Measurements from ENCODE around the gene GRIK5.
"Not testable (repeated sequence)": the region's sequence is repeated elsewhere in the genome, so short reads cannot be mapped to it uniquely, and the experiment has no call there.

GRIK5 gene, protein sequence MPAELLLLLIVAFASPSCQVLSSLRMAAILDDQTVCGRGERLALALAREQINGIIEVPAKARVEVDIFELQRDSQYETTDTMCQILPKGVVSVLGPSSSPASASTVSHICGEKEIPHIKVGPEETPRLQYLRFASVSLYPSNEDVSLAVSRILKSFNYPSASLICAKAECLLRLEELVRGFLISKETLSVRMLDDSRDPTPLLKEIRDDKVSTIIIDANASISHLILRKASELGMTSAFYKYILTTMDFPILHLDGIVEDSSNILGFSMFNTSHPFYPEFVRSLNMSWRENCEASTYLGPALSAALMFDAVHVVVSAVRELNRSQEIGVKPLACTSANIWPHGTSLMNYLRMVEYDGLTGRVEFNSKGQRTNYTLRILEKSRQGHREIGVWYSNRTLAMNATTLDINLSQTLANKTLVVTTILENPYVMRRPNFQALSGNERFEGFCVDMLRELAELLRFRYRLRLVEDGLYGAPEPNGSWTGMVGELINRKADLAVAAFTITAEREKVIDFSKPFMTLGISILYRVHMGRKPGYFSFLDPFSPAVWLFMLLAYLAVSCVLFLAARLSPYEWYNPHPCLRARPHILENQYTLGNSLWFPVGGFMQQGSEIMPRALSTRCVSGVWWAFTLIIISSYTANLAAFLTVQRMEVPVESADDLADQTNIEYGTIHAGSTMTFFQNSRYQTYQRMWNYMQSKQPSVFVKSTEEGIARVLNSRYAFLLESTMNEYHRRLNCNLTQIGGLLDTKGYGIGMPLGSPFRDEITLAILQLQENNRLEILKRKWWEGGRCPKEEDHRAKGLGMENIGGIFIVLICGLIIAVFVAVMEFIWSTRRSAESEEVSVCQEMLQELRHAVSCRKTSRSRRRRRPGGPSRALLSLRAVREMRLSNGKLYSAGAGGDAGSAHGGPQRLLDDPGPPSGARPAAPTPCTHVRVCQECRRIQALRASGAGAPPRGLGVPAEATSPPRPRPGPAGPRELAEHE

DNA sequence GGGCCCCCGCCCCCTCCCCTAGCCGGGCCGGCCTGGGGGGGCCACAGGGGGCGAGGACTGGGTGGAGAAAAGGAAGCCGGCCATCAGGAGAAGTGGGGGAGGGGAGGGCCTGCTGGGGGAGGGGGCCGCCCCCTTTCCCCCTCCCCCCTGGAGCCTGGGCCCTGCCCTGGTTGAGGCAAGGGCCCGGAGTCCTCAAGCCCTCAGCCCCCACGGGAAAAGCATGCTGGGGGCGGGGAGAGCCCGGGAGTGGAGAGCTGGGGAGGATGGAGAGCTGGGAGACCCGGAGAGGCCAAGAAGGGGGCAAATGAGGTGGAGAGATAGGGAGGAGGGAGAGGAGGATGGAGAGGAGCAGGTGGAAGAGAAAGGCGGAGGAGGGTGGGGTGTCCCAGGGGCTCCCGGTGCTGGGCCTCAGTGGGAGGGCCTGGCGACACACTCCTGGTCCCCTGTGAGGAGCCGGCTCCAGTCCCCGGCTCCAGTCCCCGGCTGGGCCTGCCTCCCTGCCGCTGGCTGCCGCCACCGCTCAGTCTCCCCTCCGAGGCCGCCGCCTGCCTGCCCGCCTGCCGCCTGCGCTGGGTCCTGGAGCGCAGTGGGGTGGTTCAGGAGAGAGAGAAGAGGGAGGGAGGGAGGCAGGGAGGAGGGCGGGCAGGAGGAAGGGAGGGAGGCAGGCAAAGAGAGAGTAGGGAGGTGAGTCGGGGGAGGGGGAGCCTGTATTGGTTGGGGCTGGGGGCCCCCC is at the start of gene GRIK5:
TSS of gene GRIK5 (minus strand) at position 588 of the 733 bp plus-strand sequence. CDS start 4,436 bp downstream, outside the sequence.
- Histone ChIP-seq H3K27ac (no peak within 1 kb of the TSS), H3K4me3 (peak within 1 kb of the TSS in 1 of 7 experiments; percentile 16)

DNA sequence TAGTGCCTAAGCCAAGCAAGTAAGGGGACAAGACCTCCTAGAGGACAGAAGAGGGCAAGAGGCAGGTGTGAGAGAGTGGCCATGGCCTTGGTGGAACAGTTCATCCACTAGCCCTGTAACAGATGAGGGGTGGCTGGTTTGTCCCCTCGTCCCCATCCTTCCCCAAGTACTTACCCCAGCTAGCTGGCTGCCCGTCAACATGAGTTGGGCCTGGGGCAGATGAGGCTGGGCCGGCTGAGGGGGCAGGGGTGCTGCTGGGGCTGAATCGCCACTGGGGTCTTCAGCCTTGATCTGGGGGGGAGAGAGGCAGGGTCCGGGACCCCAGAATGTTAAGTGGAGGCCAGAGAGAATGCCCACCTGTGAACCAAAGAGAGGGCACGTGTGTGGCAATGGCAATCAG is 47.1 kb upstream of the GRIK5 start:
- H3K4me3 ChIP-seq, result no peak overlapping the region
- H3K27ac ChIP-seq, result peak overlapping the region in 1 of 21 experiments; percentile 4

DNA sequence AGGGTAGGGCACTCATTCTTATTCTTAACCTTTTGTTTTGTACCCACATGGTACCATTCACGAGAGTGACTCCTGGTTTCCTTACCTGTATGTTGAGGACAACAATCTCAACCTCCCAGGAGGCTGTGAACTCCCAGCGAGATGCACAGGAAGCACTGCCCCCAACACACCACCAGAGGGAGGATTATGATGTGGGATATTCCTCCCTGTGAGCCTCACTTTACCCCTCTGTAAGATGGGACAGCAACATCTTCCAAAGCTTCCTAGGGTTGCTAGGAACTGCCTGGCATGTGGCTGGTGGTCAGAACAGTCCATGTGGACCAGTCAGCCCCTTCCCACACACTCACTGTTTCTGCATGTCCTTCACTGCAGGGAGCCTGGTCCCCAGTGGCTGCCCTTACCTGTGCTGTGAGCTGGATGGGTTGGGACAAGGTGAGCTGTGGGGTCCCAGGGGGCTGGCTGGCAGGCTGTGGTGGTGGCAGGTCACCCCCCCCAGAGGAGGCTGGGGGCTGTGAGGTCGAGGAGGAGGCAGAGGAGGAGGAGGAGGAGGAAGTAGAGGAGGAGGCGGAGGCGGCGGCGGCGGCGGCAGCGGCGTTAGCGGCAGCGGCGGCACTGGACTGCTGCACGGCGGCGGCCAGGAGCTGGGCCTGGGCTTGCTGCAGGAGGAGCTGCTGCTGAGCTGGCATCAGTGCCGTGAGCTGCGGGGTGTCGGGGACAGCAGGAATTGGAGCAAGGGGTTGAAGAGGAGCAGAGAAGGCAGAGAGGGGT is 46.5 kb upstream of the GRIK5 start:
- no peak overlapping the region for H3K4me3 ChIP-seq
- H3K27ac ChIP-seq, result peak overlapping the region in 1 of 21 experiments; percentile 4

DNA sequence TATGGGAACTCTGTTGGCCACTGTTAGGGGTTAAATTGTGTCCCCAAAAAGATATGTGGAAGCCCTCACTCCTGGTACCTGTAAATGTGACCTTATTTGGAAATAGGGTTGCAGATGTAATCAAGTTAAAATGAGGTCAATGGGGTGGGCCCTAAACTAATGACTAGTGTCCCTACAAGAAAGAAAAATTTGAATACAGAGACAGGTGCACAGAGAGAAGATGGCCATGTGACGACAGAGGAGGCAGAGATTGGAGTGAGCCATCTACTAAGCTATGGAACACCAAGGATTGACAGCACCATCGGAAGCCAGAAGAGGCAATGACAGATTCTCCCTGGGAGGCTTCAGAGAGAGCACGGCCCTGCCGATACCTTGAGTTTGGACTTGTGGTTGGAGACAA is 45.7 kb upstream of the GRIK5 start:
- Histone ChIP-seq H3K4me3 (no peak overlapping the region), H3K27ac (peak overlapping the region in 2 of 21 experiments; percentile 12 to 69)

DNA sequence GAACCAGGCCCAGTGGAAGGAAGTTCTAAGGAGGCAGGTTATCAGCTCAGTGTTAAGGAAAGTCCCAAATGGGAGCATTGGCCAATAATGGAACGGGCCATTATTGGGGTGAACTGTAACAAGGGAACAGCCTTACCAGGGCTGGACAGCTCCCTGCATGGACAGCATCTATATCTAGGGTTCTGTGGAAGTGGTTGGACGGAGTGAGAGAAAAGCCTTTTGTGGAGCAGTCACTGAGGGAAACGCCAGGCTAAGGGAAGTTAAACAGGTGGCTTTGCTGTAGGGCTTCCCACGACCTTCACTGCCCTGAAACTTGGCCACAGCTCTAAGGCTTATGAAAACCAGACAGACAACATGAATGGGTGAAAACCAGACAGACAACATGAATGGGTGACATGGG is 45.2 kb upstream of the GRIK5 start:
- Histone ChIP-seq H3K4me3 (no peak overlapping the region), H3K27ac (peak overlapping the region in 3 of 21 experiments; percentile 12 to 78 (median 69))

DNA sequence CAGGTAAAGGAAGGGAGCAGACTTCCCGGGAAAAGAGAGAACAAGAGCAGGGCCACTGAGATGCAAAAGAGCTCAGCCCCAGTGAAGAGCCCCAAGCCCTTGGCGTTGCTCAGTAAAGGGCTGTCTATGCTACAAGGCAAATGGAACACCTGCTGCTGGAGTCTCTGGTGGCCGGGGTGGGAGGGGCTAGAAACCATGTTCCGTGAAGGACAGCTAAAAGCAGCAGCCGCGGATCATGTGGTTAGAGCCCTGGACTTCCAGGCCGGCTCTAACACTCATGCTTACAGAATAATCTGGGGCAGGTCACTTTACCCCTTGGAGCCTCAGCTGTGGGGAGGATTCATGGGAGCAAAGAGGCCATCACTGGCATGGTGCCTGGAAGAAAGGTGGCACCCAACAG is 44.4 kb upstream of the GRIK5 start:
- Histone ChIP-seq H3K27ac (peak overlapping the region in 19 of 21 experiments; percentile 7 to 82 (median 62)), H3K4me3 (no peak overlapping the region)

DNA sequence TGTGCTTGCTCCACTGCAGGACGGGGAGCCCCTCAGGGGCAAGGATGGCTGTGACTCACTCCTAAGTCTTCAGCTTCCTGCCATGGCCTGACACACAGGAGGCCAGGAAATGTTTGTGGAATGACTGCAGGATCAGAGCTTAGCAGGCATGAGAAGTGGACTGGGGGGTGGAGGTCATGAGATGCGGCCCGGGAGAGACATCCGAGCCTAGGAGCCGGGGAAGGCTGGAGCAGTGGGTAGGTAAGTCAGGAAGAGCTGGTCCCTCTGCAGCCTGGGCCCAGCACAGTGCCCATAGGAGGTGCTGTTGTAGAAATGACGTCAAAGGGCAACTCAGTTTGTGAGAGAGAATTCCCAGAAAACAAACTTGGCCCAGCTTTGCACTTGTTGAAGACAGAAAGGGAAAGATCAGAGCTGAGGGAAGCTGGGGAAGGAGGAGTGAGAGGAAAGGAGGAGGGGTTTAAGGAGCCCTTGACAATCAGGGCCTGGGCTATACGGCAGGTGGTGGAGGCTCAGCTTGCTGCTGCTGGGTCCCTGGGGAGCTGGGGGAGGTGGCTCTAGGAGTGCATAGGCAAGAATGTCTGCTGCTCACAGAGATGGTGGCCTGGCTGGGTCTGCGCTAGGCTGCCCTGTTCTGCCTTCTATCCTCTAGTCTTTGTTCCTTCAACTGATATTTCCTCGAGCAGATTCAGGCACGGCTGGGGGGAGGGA is 43.8 kb upstream of the GRIK5 start:
- Histone ChIP-seq H3K27ac (peak overlapping the region in 19 of 21 experiments; percentile 7 to 82 (median 62)), H3K4me3 (no peak overlapping the region)

DNA sequence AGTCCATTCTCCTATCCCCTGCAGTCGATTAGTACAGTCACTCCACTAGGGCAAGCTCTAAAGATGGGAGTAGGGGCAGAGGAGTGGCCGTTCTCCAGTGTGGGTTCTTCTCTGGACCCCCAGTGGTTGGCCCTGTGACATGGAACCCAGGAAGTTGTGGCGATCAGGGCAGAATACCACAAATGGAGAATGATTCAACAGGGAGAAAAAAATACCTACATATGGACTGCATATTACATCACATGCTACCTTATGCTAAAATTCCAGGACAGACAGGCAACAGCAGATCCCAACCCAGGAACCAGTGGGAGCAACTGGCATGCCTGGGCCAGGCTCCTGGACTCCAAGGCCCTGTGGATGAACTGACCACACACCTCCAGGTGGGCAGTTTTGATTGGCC is 41.8 kb upstream of the GRIK5 start:
- Histone ChIP-seq H3K4me3 (no peak overlapping the region), H3K27ac (peak overlapping the region in 11 of 21 experiments; percentile 18 to 82 (median 71))

DNA sequence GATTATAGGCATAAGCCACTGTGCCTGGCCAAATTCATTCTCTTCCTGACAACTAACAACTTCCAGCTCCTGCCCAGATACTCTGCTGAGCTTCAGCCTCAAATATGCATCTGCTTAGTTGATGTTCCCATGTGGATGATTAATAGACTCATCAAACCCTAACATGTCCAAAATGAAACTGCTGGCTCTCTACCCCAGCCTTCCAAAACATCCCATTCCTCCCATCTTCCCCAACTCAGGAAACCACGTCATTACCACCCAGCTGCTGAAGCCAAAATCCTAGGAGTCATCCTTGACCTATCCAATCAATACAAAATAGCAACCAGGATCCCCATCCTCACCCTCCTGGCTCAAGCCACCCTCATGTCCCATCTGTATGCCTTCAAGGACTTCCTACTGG is 41.4 kb upstream of the GRIK5 start:
- H3K4me3 ChIP-seq, result no peak overlapping the region

DNA sequence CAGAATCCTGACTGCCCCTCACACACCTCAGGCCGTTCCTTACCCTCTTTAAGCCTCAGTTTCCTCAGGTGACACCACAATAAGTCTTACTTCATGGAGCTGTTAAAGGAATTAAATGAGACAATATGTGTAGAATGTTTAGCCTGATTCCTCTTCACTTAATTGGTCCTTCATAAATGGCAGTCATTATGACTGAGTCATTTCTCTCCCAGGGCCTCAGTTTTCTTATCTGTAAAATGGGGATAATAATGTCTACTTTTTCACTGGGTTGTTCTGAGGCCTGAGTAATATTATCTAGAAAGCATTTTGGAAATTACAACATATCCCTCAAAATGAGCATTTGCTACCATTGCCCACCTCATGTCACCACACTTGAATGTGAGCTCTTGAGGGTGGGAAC is 40.7 kb upstream of the GRIK5 start:
- Histone ChIP-seq H3K4me3 (no peak overlapping the region), H3K27ac (peak overlapping the region in 5 of 21 experiments; percentile 21 to 81 (median 71))

More for the DNA sequence above, 41.4 kb upstream of the GRIK5 start:
- peak overlapping the region in 10 of 21 experiments; percentile 23 to 82 (median 72) for H3K27ac ChIP-seq

DNA sequence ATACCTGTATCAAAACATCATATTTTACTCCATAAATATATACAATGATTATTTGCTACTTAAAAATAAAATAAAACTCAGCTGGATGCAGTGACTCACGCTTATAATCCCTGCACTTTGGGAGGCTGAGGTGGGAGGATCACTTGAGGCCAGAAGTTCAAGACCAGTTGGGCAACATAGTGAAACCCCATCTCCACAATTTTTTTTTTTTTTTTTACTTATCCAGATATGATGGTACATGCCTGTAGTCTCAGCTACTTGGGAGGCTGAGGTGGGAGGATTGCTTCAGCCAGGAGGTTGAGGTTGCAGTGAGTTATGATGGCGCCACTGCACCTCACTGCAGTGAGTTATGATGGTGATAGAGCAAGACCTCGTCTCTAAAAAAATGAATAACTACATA is 39.9 kb upstream of the GRIK5 start:
- no peak overlapping the region for H3K4me3 ChIP-seq
- no peak overlapping the region for H3K27ac ChIP-seq

DNA sequence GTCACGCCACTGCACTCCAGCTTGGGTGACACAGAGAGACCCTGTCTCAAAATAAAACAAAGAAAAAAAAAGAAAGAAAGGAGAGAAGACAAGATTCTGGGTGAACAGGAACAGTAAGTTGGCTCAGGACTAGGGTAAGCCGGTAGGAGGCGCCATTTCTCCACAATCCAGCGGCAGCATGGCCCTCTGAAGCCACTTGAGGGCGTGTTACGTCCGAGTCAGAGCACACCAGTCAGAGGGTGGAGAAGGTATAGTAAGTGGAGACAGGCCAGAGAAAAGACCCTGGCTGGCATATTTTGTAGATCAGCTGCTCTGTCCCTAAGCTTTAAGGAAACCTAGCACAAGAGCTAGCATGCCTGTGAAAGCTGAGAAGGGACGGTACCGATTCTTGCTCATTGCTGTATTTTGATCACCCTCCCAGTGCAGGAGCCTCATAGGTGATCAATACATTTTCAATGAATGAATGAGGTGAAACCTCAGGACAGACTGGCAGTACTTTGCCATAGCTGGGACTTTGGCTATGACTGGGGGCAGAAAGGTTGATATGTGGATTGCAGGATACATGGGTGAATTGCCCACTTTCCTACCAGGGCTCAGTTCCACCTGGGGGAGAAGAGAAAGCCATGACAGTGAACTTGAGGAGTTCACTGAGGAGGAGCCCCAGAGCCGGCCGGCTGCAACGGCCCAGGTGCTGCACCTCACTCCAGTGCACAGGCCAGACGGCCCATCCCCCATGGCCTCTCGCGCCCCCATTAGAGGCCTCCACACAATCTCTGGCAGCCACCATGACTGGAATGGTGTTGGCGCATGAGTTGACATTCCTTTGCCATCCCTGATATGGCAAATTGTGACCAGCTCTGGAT is 38.8 kb upstream of the GRIK5 start:
- no peak overlapping the region for H3K4me3 ChIP-seq
- H3K27ac ChIP-seq, result no peak overlapping the region

DNA sequence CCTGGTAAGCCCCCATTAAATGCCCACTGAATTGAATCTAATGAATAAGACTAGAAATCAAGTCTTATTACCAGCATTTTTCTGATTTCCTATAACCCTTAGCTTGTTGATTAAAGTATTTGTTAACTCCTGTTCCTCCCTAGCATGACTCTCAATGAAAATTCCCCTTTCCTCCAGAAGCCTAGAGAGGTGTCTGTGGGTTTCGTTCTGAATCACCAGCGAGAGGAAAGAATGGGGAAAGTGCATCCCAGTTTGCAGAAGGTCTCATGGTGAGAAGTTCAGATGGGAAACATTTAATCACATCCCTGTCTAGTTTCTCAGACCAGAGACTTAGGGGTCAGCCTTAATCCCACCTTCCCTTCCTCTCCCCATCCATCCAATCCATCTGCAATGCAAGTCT is 35.4 kb upstream of the GRIK5 start:
- no peak overlapping the region for H3K4me3 ChIP-seq

DNA sequence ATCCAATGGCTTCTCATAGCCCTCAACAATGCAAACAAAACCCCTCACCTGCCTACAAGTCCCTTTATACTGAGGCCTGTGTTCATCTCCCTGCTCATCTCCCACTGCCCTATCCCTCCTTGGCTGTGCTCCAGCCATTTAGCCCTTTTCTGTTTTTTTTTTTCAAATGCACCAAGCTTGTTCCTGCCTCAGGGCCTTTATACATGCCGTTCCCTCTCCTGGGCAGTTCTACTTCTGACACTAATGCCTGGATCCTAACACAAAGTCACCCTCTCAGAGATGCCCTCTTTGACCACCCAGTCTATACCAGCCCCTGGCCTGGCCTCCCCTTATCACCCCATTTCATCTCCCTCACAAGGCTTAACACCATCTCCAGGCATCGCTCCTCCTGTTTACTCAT is 32.9 kb upstream of the GRIK5 start:
- H3K27ac ChIP-seq, result no peak overlapping the region
- no peak overlapping the region for H3K4me3 ChIP-seq

More for the DNA sequence above, 35.4 kb upstream of the GRIK5 start:
- no peak overlapping the region for H3K27ac ChIP-seq

DNA sequence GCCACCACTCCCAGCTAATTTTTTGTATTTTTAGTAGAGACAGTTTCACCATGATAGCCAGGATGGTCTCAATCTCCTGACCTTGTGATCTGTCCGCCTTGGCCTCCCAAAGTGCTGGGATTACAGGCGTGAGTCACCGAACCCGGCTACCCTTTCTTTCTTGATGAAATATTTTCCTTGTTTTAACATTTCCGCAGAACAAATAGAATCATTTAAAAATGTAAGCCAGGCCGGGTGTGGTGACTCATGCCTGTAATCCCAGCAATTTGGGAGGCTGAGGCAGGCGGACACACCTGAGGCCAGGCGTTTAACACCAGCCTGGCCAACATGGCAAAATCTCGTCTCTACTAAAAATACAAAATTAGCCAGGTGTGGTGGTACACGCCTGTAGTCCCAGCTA is 30.2 kb upstream of the GRIK5 start:
- not testable (repeated sequence) for H3K27ac ChIP-seq

DNA sequence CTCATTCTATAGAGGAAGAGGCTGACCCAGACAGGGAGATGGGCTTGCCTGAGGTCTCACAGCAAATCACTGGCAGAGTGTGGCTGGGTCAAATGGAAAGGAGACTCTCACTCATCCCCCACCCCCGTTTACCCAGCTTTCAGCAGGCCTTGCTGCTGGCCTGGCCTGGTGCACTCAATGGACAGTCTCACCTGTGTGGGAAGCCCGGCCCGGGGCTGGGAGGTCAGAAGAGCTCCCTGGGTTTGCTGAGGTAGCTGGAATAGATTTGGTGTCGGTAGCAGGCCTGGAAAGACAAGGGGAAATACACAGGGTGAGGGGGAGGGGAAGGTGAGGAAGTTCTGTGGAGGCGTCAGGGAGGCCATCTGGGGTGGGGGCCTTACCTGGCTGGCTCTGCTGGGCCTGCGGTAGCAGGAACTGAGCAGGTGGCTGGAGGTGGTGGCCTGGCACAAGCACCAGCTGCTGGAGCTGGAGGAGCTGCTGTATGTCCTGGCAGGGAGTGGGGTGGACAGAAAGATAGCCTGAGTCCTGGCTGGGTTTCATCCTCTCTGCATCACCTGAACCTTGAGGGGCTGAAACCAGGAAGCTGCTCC is 29.4 kb upstream of the GRIK5 start:
- no peak overlapping the region for H3K27ac ChIP-seq
- H3K4me3 ChIP-seq, result no peak overlapping the region

More for the DNA sequence above, 30.2 kb upstream of the GRIK5 start:
- H3K4me3 ChIP-seq, result not testable (repeated sequence)

DNA sequence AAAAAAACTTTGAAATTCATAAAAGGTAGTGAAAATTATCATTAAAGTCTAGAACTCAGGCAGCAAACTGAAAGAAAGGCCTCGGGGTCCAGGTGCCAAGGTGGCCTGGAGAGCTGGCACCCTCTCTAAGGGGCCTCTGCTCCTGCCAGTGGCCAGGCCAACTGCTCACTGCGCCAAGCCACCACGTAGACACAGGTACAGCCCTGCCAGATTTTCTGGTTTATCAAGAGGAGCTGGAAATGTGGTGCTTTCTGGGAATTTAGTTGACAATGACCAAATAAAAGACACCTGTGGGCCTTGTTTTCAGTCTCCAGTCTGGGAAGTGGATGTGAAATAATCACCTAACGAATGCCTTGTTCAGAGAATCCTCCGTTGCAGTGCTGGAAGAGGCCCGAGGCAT is 28.8 kb upstream of the GRIK5 start:
- H3K27ac ChIP-seq, result no peak overlapping the region
- no peak overlapping the region for H3K4me3 ChIP-seq
